Adrenal gland (tissue), 5 donors: ENCODE results near the gene DCANP1.

Source experiments
- CTCF ChIP-seq, 6 experiments: fragments of 450-650 bp in 4 of 6; fragments of 200-600 bp in 2 of 6; sonication (generic) in 1 of 6; IDR thresholded peaks; 1 replicate in 5 of 6; 2 replicates in 1 of 6; pipeline versions ENCODE4 v1.5.1 to v1.8.0; 2016 to 2021; ENCODE audit warnings: antibody characterized with exemption in 6 of 6, mild to moderate bottlenecking in 2 of 6, moderate library complexity in 1 of 6
- POLR2A ChIP-seq, 2 donors: fragments of 450-650 bp; IDR thresholded peaks; one replicate each; pipeline ENCODE4 v1.6.1; 2017; ENCODE audit warnings: antibody characterized with exemption in 2 of 2, mild to moderate bottlenecking in 2 of 2, moderate library complexity in 1 of 2
- donor health status: DM: no; HTN: no; CAD: no.

- TF ChIP-seq CTCF (IDR thresholded peaks at IDR 0.05) (no peak), POLR2A (IDR thresholded peaks at IDR 0.05) (no peak)
Measured at GRCh38 chr5:135455876-135456237, 8.7 kb upstream of the DCANP1 start.
